ENCODE measurements around the gene CD48.
"Not testable (repeated sequence)": the region's sequence is repeated elsewhere in the genome, so short reads cannot be mapped to it uniquely, and the experiment has no call there.

Gene CD48

DNA sequence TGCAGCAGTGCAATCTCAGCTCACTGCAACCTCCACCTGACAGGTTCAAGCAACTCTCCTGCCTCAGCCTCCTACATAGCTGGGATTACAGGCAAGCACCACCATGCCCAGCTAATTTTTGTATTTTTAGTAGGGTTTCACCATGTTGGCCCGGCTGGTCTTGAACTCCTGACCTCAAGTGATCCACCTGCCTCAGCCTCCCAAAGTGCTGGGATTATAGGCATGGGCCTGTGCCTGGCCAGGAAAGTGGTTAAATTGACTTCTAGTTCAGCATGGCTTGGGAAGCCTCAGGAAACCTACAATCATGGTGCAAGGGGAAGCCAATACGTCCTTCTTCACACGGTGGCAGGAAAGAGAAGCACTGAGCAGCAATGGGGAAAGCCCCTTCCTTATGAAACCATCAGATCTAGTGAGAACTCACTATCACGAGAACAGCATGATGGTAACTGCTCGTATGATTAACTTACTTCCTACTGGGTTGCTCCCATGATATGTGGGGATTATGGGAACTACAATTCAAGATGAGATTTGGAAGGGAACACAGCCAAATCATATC lies 981 bp upstream of the CD48 start:
- DNase-seq = peak; percentile 36 to 68 (median 54)

DNA sequence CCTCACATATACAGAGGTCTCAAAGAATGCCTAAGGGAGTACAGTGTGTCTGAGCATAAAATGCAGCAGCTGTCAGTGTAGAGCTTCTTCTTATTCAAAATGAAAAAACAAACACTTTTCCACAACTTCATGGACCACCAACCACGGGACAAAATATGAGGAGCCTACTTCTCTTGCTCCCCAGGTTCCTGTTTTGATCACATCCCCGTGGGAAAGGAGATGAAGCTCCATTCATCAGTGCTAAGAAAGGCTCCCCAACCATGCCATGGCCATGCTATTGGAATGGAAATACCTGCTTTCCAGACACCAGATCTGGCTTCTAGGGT lies 383 bp downstream of the CD48 start:
- DNase-seq = no peak

DNA sequence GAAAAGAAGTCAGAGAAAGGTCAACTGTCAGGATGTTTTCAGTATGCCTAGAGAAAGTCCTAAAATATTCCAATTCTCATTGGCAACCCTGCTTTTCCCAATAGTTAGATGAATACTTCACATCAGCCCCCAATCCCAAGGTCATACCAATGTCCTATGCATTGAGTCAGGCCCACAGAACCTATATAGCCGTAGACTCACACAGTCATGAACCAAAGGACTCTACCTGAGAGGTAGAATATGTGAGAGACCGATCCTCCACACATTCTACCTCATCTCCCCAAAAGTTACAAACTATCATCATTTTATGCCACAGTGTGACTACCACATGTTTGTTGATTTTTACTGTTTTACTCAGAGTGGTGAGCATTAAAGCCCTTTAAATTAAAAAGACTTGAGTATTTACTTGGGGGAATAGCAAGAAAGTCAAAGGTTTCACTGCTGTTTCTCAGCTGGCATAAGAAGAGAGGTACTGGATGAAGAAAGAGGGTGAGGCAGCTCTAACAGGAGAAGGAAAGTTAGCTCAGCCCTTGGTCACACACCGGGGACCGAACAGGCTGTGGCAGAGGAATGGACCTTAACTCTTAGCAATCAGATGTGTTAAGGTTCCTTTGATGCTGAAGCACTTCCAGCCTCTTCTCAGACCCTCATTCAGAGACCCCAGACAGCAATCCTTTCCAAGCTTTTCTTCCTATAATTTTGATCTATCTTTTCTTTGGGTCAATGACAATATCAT lies 937 bp downstream of the CD48 start:
- DNase-seq = no peak

DNA sequence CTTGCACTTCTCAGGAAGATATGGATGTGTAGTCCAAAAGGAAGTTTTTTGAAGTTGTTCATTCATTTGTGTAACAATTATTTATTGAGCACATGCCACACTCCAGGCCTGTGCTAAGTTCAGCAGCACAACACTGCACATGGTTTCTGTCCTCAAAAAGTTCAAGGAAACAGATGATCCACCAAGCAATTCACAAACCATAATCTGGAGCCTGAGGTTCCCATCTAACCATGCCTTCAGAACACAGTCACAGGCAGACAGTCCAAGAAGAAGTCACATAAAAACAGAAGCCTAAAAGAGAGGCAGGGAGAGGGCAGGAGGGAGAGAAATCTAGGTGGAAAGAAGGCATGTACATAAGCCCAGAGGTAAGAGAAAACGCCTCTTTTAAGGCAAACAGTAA lies 1.9 kb downstream of the CD48 start:
- DNase-seq = no peak

DNA sequence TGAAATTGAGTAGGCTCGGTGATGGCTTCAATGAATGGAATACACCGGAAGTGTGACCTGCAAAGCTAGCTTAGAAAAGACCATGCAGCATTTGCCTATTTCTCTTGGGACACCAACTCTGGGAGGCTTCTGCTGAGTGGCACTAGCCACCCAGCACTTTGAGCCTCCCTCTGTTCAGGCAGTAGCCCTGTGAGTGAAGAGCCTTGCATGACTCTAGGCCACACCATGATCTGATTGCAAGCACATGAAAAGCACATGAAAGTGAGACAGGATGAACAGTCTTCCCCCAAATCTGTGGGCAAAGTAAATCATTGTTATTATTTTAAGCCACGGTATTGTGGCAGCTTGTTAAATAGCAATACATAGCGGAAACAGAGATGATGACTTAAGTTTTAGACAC lies 2.8 kb downstream of the CD48 start:
- DNase-seq = peak in 2 of 6 experiments; percentile 14

DNA sequence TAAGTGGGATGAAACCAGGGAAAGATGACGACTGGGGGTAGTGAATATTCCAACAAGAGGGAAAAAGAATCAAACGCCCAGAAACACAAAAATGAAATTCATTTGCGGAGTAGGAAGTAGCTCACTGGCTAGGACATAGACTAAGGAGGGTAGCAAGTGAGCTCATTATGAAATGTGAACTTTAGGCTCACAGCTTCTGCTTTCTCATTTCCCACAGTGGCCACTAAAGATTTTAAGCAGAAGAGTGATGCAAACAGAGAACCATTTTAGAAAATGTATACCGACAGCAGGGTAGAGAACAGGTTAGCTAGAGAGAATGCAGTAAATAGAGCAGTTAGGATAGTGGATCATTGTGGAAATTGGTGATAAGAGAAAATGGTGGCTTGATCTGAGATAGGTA lies 3.5 kb downstream of the CD48 start:
- peak in 1 of 6 experiments; percentile 11 for DNase-seq

DNA sequence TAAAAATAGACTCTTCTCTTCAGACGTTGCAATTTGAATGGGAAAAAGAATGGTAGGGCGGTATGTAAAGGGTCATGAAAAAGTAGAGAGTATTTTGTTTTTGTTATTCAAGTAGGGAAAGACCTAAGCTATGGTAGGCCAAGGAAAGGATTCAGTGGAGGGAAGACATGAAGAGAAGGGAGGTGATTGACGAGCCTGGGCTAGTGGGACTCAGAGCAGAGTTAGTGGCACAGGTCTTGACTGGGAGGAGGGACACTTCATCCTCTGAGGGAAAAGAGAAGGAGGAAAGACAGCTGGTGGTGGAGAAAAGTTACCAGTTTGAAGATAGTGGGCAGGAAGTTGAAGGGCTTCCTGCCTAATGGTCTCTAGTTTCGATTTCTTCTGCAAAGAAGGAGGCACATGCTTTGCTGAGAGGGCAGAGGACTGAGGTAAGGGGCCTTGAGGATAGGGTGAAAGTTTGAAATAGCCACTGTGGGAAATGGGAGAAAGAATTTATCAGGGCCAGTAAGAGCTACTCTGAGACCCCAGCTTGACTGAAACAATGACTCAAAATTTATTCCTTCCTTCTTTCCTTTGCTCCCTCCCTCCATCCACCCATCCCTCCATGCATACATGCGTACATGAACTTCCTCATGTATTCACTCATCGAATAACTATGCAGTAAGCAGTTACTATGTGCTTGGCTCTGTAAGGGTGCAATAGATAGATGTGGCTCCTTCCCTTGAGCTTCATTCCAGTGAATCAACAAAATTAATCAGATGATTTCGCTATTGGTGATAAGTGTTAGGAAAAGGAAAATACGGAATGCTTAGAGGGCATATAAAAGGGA lies 4.2 kb downstream of the CD48 start:
- DNase-seq = peak in 3 of 6 experiments; percentile 19 to 26 (median 23)

DNA sequence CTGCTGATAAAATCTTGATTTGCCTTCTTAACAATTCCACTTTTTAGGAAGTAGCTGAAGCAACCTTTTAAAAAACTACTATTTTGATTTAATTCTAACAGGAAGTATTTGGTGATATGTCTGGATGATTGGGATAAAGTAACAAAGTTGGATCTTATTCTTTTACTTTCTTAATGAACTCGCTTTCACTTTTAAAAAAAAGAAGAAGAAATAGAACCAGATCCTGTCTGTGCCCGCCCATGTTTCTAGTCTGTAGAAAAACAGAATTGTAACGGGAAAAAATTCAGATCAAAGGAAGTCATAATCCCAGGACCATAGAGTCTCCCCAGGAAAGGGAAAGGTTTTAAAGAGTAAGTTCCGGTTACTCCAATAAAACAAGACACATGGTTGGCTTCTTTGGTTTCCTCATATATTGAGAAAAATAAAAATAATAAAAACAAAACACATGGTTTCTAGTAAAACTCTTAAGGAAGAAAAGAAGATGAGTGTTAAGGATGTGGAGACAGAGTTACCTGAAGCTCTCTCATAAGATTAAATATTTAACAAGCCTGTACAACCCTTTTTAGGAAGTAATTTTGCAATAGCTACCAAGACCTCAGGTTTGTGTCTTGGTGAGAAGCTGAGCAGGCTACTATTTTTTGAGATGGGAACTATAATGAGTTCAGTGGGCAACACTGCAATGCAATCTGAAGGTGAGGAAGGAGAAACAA lies 4.9 kb downstream of the CD48 start:
- DNase-seq = no peak

DNA sequence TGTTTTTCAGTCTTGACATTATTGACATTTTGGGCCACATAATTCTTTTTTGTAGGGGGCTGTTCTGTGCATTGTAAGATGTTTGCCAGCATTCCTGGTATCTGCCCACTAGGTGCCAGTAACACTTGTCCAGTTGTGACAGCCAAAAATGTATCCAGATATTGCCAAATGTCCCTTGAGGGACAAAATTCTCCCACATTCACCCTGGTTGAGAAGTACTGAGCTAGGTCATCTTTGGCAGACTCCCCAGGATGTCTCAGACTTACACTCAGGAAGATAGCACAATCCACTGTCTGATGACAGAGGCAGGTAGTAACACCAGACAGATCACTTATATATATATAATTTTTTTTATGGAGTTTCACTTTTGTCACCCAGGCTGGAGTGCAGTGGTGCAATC lies 5.9 kb downstream of the CD48 start:
- DNase-seq = no peak

DNA sequence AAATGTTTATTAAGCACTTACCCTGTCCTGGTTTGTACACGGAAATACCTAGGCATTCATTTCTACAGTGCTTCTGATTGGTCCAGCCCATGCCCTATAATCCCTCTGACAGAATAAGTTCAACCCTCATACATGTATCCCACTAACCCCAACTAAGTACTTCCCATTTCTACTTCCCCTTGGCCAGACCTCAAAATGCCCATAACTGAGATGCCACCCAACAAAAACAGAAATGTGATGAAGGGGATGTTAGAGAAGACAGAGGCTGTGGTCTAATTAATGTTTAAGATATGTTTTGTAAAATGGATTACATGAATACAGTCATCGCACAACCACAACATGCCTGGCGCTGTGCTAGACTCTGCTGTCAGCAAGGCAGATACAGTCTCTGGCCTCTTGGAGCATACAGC lies 6.4 kb downstream of the CD48 start:
- DNase-seq = not testable (repeated sequence)

DNA sequence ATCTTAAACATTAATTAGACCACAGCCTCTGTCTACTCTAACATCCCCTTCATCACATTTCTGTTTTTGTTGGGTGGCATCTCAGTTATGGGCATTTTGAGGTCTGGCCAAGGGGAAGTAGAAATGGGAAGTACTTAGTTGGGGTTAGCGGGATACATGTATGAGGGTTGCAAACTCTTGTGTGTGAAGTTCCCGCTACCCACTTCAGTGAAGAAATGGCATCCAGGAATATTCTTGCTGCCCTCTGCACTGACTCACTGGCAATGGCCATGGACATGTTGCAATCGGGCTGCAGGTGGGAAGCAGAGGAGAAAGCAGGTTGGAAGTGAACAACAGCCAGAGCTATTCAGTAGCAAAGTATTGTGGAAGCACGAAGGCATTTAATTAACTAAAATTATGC lies 7.4 kb downstream of the CD48 start:
- DNase-seq = no peak

DNA sequence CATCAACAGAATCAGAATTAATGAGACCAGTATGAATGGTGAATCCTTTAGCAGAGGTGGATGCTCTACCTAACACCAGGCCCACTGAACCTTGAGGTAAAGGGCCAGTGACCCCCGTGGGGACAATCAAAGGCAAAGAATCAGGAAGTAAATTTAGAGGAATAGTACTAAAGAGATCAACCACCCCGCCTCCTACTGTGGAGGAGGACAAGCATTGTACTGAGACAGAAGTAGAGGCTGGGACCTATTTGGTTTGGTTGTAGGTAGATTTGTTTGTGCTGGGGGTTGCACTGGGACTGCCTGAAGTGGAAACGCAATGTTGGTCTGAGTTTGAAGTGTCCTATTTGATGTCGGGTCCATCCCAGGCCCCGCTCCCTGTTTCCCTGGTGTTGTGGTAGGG lies 9.5 kb downstream of the CD48 start:
- no peak for DNase-seq

DNA sequence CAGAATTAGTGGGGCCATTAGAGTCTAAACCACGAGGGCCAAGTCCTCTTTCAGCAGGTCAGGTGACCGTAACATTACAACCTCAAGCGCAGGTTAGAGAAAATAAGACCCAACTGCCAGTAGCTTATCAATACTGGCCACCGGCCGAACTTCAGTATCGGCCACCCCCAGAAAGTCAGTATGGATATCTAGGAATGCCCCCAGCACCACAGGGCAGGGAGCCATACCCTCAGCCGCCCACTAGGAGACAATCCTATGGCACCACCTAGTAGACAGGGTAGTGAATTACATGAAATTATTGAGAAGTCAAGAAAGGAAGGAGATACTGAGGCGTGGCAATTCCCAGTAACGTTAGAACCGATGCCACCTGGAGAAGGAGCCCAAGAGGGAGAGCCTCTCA lies 19.2 kb downstream of the CD48 start:
- peak in 1 of 6 experiments; percentile 6 for DNase-seq

DNA sequence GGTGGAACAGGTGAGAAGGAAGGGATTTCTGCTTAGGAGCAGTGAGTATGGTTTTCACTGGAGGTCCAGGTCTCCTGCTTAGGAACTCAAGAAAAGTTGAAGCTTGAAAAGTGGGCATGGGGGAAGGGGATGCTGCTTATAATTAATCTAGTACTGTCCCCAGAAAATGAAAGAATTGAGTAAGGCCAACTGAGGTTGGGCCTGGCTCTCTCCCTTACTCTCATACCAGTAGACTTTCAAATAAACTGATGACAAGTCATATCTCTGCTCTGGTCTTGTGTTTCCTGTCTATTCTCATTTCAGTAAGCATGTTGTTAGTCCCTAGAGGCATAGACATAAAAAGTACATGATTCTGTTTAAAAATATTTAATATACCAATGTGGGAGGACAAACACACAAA lies 26.4 kb downstream of the CD48 start:
- no peak for DNase-seq

DNA sequence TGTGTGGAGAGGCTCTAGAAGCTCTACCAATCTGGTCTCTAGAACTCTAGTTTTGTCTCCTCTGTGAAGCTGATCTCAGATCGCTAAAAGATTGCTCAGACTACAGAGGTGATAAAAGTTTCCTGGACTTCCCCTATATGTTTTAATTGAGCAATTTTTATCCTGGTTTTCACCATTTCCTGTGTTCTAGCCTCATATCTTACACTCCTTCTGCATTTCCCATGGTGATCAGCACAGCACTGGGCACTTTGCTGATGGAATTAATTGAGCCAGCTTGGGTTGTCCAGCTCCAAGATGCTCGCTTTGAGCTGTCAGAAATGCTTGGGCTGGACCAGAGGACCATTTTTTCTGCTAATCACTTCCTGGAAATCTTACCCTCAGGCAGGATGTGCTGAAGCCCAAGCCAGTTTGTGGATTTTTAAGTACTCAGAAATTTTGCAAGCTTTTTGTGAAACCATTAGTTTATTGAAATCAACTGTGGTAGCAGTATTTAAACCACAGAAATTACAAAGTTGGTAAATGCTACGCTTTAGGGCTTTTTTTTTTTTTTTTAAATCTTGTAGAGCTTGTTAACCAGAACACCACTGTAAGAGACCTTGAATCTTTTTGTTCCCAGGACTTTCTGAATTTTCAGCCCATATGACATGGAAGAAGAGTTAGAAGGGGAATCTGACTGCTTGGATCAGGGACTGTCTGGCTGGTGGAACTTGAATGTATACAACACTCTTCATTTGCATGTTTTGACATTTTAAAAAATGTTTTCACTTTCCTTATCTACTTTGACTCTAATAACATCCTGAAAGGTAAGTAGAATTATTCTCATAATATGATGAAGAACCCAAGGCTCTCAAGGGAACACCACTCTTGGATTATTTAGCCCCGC lies 28.4 kb downstream of the CD48 start:
- peak in 3 of 6 experiments; percentile 7 to 24 (median 22) for DNase-seq

DNA sequence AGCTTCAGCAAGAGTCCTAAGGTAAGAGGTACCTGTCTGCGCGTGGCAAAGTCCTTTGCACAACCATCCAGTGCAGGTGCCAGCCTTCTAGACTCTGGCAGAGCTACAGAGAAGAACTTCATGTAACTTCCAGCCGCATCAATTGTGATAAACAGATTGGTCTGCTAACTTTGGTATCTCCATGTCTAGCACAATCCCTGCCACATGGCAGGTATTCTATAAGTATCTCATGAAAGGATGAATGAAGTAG lies 29.8 kb downstream of the CD48 start:
- no peak for DNase-seq

DNA sequence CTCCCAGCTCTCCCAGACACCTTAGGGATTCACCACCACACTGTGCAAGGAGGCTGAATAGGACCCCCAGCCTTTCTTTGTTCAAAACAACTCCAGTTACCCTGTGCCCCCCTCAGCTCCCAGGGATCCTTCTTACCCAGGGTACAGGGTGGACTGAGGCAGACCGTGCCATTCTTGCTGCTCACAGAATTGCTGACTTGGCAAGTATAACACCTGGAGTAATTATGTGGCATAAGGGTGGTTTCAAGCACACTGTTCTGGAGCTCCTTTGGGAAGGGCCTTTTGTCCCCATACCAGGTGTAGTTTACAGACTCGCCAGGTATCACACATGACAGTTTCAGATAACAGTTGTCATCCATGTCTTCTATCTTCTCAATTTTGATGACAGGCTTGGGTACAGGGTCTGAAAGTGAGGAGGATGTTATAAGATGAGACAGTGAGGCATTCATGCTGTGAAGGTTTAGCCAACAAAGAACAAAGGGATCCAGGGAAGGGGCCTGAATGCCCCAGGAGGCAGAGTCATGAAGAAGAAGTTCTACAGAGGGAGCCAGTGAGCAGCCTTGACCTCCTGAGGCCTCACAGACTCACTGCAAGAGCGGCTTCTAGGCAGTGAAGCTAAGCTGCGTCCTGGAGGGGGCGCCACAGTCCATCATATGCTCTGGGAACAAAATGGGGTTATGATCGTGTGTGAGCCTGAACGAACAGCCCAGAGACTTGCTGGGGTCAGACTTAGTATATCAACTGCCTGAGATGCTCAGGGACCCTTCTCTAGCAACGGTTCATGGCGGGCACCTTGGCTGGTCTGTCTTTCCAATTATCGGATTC lies 30.3 kb downstream of the CD48 start:
- DNase-seq = peak; percentile 77 to 88 (median 84)

DNA sequence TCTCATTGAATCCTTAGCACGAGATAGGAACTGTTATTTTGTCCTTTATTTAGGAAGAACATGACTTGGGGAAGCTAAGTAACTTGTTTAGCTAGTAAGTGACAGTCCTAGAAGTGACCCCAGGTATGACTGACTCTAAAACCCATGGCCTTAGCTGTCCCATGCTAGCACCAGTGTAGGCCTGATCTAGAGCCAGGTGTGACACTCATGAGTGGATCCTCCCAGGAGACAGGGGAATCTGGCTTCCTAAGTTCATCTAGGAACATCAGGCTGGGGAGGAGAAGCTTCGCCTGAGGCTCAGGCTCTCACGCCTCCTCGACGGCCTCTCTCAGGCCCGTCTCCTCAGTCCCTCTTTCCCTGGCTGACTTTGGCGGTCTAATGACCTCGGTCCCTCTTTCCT lies 31.2 kb downstream of the CD48 start:
- no peak for DNase-seq

DNA sequence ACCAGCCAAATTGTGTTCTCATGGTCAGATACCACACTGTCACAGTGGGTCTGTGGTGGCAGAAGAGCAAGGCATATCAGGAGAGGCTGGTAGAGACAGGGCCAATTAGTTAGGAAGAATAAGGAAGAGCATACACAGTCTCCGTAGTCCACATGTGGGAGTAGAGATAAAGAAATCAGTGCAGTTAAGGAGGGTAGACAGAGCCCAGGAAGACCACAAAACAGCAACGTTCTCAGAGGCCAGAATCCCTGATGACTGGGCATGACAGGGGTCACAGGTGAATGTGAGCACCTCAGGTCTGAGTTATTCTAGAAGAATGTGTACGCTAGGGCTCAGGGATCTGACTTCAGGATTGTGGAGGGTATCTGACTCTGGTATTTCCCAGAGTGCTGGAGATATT lies 31.7 kb downstream of the CD48 start:
- DNase-seq = no peak

DNA sequence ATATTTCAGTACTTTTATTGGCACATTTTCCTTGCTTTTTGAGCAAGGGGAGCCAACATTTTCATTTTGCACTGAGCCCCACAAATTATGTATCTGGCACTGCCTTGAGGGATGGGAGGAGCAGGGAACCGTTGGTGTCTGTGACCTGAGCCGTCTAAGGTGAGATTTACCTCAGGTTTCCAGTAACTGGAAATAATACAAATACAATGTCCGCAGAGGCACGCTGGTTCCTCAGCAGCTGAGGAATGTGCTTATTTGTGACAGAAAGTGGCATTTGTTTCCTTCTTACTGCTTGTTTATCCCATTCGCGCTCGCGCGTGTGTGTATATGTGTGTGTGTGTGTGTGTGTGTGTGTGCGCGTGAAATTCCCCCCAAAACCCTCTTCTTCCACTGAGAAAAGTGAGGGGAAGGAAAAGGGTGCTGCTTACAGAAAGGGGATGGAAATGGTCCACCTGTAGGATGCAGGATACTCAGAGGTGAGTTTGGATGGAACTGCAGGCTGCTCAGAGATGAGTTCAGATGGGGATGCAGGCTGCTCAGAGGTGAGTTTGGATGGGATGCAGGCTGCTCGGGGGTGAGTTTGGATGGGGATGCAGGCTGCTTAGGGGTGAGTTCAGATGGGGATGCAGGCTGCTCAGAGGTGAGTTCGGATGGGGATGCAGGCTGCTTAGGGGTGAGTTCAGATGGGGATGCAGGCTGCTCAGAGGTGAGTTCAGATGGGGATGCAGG lies 34.6 kb downstream of the CD48 start:
- DNase-seq = no peak

Data from stimulated activated naive CD4-positive, alpha-beta T cell (primary cell).